OCI-LY7 (cell line): ENCODE results near the gene SEBOX.

Experiments used
- CTCF ChIP-seq: fragments of 200-600 bp; sonication (generic); conservative IDR thresholded peaks from 2 replicates; pipeline ENCODE4 v1.5.1; 2014; ENCODE audit warnings: mild to moderate bottlenecking, antibody characterized with exemption, low read length, moderate library complexity, mixed read lengths
- EZH2phosphoT487 ChIP-seq: fragments of 200-600 bp; sonication (generic); IDR thresholded peaks from 2 replicates; pipeline ENCODE4 v1.6.1; 2018; ENCODE audit warnings: low read depth, borderline replicate concordance, mild to moderate bottlenecking, mixed run types, antibody characterized with exemption, low read length, moderate library complexity, mixed read lengths

- TF ChIP-seq CTCF (no peak), EZH2phosphoT487 (no peak)
These were observed 31.8 kb downstream of the SEBOX start for GRCh38 chr17:28333083-28333746.
